Measurements from ENCODE around the gene ARHGAP45.

ARHGAP45 gene

DNA sequence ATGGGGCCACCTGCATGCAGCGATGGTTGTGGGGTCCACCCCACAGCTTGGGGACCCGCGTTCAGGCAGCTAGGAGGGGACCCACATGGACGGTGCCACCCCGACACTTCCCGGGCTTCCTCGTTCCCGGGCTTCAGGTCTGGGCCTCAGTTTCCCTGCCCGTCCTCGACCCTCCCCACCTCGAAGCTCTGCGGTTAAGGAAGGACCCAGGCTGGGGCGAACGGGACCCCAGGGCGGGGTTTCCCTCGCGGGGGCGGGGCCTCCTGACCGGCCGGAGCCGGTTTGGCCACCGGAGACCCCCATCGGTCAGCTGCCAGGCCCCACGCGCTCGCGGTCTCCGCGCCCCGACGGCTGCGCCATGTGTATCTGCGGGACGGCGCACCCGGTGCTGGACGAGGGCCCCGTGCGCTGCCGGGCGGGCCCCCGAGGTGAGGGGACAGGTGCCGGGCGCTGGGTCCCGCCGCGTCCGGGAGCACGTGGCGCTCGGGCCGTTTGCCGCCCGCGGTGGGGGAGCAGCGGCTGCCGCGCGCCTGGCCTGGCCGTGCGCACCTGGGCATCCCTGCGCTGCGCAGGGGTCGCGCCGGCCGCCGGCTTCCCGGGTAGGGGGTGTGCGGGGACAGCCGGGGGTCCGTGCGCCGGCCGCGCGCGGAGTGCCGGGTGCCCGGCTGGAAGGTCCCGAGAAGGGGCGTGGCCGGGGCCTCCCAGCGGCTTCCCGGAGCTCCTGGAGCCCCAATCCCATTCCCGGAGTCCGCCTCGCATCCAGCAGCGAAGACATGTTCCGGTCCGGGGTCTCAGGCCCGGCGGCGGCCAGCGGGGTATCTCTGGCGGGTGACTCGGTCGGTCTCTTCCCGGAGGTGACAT lies 4.2 kb downstream of the ARHGAP45 start:
- DNase-seq, result no peak

DNA sequence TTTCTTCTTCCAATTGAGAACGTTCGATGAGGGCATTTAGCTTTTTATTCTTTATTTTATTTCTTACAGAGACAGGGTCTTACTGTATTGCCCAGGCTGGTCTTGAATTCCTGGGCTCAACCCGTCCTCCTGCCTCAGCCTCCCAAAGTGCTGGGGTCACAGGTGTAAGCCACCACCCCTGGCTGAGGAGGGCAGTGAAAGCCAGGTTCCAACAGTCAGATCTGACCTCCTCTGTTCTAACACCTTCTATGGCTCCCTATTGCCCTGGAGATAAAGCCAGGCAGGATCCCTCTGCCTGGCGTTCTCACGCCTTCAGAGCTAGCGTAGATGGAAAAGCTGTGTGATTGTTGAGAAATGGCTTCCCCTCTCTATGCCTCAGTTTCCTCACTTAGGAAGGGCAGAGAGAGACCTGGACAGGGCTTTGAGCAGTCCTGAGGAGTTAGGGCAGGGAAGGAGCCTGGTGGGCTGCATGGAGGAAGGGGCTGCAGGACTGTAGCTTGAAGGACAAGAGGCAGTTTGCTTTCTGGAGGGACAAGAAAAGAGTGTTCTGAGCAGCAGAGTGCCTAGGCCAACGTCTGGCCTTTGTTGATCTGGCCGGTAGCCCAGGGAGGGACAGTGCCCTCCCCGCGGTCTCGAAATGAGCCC lies 5.5 kb downstream of the ARHGAP45 start:
- DNase-seq, result no peak

DNA sequence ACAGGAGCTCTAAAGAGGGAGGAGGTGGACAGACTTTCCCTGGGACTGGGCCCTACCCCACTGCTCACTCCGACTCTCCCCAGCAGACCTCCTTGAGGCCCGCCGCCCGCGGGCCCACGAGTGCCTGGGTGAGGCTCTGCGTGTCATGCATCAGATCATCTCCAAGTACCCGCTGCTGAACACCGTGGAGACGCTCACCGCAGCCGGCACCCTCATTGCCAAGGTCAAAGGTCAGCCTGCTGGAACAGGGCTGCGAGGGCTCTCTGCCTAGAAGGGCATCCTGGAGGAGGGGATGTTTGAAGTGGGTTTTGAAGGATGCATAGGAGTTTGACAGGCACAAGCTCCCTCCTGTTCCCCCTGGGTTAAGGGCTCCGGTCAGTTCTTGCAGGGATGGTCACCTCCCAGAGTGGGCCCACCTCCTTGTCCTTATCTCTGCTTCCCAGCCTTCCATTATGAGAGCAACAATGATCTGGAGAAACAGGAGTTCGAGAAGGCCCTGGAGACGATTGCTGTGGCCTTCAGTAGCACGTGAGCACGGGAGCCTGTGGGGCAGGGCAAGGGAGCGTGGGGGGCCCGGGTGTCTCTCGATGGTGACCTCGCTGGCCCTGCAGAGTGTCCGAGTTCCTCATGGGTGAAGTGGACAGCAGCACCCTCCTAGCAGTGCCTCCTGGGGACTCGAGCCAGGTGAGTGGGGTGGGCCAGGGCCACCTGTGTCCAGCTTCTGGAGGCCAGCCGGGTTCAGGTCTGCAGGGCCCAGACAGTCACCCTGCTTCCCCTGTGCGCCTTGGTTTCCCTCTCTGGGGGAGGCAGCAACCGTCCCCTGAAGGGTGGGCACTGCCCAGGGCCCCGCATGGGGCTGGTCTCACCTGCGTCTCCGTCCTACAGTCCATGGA lies 6.3 kb downstream of the ARHGAP45 start:
- DNase-seq, result no peak

DNA sequence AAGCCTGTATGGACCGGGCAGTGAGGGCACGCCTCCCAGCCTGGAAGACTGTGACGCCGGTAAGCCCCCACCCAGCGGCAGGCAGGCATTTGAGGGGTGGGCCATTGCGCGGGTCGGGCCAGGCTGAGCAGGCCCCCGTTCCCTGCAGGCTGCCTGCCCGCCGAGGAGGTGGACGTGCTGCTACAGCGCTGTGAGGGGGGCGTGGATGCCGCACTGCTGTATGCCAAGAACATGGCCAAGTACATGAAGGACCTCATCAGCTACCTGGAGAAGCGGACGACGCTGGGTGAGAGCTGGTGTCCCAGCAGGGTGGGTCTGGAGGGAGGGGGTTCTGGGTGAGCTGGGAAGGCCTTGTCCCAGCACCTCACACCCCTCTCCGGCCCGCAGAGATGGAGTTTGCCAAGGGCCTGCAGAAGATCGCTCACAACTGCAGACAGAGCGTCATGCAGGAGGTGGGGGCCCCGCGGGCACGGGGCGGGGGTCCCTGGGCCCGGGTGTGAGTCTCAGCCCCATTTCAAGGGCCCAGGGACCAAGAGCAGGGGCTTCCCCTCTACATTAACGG lies 7.1 kb downstream of the ARHGAP45 start:
- no peak for DNase-seq

DNA sequence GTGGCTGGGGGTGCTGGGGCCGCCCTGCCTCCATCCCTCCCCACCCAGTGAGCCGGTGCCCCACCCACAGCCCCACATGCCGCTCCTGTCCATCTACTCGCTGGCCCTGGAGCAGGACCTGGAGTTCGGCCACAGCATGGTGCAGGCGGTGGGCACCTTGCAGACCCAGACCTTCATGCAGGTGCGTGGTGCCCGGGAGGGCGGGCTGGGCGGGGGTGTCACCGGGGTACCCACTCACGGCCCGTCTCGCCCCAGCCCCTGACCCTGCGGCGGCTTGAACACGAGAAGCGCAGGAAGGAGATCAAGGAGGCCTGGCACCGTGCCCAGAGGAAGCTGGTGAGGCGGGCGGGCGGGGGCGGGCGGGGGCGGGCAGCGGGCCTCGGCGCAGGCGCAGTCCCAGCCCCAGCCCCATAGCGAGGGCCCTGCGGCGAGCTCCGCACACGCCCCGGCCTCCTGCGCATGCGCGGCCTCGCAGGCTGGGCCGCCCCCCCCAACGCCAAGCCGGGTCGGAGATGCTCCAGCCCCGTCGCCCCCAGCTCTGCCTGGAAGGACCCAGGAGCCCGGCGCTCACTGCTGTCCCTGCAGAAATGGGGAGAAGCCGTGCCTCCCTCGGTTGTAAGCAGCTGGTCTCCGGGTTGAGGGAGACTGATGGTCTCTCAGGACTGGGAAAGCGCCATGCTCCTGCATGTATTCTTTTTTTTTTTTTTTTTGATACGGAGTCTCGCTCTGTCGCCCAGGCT lies 7.7 kb downstream of the ARHGAP45 start:
- DNase-seq, result peak; percentile 95

DNA sequence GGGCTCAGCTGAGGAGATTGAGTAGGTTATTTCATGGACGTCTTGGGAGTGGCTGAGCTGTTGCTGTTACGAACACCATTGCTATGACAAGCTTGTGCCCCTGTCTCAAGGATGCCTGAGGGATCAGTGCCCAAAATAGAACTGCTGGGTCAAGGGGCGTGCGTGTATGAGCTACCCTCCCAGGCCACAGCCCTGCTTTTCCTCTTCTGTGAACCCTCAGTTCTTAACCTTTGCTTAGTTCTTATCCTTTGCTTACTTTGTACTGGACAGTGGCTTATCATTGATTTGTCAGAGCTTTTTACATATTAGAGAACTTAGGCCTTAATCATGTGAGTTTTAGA lies 9.0 kb downstream of the ARHGAP45 start:
- no peak for DNase-seq

DNA sequence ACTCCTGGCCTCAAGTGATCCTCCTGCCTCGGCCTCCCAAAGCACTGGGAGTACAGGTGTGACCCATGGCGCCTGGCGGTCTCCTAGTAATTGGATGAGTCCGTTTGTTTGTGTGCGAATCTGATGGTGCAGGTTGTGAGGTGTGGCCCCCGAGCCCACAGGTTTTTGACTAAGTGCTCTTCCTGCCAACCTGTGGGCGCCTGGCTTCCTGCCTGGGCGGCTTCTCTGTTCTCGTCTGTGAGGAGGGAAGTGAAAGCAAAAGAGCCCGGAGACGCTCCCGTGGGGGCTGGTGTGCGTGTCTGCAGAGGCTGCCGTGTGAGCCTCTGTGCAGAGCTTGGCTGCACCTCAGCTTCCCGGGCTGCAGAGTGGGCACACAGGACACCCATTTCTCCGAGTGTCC lies 10.0 kb downstream of the ARHGAP45 start:
- peak; percentile 95 for DNase-seq

DNA sequence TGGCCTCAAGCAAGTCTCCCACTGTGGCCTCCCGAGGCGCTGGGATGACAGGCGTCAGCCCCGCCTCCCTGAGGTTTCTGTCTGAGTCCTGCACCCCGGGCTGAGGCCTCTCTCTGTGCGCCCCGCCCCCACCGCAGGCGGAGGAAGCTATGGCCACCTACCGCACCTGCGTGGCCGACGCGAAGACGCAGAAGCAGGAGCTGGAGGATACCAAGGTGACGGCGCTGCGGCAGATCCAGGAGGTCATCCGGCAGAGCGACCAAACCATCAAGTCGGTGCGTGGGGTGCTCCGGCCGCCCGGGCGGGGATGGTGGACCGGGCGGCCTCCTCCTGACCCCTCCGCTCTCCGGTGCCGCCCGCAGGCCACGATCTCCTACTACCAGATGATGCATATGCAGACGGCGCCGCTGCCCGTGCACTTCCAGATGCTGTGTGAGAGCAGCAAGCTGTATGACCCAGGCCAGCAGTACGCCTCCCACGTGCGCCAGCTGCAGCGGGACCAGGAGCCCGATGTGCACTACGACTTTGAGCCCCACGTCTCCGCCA lies 12.7 kb downstream of the ARHGAP45 start:
- DNase-seq, result peak; percentile 68

DNA sequence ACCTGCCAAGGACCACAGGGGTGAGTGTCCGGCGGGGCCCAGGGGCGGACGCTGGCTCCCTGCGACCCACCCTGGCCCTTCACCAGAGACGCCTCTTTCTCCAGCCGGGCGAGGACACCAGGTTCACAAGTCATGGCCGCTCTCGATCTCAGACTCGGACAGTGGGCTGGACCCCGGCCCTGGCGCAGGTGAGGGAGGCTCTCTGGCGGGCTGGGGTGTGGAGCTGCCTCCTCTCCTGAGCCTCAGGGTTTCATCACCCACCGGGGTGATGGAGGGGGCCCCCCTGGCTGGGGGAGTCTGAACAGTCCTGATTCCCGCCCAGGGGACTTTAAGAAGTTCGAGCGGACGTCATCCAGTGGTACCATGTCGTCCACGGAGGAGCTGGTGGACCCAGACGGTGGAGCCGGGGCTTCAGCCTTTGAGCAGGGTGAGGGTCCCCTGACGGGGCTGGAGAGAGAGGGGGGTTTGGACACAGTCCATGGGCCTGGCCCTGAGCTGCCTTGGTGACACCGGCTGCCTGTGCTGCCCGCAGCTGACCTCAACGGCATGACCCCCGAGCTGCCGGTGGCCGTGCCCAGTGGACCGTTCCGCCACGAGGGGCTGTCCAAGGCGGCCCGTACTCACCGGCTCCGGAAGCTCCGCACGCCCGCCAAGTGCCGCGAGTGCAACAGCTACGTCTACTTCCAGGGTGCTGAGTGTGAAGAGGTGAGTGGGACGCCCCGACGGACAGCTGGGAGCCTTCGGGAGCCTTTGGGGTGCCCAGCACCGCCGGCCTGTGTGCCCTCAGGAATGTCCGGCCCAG lies 13.6 kb downstream of the ARHGAP45 start:
- no peak for DNase-seq

DNA sequence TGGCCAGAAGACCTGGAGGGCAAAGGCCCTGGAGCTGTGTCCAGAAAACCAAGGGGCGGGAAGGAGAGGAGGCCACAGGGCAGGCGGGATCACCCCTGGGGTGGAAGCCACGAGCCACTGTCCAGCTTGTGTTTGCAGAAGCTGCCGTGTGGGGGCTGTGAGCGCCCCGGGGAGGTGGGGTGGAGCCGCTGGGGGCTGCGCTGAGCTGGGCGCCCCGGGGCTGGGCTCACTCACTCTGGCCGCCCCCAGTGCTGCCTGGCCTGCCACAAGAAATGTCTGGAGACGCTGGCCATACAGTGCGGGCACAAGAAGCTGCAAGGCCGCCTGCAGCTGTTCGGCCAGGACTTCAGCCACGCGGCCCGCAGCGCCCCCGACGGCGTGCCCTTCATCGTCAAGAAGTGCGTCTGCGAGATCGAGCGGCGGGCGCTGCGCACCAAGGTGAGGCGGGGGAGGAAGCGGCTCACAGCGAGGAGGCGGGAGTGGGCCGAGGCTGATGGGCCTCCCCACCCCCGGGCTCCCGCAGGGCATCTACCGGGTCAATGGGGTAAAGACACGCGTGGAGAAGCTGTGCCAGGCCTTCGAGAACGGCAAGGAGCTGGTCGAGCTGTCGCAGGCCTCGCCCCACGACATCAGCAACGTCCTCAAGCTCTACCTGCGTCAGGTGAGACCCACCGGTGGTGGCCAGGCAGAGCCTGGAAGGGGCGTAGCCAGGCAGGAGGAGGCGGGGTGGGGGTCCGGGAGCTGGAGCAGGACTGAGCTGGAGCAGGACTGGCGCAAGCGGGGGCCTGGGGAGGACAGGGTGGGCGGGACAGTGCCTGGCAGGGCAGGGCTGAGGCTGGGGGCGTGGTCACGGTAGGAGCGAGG lies 14.6 kb downstream of the ARHGAP45 start:
- DNase-seq, result no peak

DNA sequence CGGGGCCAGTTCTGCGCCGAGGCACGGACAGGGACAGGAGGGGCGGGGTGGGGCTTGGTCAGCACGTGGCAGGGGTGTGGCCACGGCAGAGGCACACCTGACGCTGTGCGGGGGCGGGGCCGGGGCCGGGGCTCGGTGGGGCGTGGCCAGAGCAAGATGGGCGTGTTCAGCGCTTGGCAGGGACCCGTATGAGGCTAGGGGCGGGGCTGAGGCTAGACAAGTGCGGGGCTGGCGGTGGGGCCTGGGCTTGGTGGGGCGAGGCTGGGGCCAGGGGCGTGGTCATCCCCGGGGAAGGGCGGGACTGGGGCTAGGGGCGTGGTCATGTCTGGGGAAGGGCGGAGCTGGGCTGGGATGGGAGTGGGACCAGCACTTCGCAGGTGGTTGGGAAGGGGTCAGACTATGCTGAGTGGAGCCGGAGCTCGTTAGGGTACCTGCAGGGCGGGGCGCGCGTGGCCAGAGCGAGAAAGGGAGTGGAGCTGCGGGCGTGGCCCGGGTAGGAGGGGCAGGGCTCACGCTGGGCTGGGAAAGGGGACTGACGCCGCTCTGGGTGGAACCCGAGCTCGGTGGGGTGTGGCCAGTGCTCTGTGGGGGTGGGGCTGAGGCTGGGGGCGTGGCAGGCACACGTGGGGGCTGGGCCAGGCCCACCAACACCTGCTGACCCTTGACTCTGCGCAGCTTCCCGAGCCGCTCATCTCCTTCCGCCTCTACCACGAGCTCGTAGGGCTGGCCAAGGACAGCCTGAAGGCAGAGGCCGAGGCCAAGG lies 15.4 kb downstream of the ARHGAP45 start:
- peak; percentile 90 for DNase-seq

DNA sequence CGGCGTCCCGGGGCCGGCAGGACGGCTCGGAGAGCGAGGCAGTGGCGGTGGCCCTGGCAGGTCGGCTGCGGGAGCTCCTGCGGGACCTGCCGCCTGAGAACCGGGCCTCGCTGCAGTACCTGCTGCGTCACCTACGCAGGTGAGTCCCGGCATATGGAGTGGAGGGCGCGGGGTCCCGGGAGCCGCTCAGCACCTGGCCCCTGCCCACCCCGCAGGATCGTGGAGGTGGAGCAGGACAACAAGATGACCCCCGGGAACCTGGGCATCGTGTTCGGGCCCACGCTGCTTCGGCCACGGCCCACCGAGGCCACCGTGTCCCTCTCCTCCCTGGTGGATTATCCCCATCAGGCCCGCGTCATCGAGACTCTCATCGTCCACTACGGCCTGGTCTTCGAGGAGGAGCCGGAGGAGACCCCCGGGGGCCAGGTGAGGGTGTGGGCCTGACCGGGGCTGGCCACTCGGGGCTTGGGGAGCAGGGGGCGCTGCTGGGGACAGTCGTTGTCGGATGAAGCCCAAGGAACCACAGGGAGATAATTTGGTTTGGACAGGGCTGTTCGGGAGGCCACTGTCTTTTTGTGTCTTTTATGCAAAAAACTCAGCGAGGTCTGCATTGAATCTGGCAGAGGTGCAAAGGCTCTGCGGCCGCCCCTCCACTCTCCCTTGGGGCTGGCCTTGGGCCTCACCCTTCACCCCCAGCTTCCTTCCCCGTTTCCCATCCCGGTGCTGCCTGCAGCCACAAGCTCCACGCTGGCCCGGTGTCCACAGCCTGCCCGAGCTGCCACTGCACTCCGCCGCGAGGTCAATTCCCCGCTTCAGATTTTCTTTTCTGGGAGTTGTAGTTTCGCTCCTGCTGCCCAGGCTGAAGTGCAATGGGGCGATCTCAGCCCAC lies 16.2 kb downstream of the ARHGAP45 start:
- no peak for DNase-seq

DNA sequence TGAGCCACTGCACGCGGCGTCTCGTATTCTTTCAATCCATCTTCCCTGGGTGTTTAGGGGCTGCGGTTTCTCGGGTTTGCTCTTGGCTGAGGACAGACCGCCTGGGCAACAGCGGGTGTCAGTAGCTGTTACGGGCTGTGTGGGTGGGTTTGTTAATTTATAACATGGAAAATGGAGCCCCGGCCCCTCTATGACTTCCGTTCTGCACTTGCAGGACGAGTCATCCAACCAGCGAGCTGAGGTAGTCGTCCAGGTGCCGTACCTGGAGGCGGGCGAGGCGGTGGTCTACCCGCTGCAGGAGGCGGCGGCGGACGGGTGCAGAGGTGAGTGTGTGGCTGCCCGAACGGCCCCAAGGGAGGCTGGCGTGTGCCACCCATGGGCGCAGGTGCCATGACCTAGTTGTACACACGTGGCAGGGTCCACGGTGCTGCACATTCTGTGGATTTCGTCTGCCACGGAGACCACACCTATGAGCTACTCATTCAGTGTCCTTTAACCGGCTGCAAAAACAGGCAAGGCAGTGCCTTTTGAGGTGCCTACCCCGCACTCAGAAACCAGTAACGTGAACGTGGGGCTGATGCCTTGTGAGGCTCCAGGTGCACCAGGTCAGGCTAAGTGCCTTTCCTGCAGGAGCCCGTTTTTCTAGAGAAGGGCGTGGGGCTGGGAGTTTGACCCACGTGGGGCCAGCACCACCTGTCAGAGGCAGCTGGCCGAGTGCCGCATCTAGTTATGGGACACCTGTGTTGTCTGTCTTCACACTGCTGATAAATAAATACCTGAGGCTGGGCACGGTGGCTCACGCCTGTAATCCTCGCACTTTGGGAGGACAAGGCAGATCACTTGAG lies 17.3 kb downstream of the ARHGAP45 start:
- no peak for DNase-seq

DNA sequence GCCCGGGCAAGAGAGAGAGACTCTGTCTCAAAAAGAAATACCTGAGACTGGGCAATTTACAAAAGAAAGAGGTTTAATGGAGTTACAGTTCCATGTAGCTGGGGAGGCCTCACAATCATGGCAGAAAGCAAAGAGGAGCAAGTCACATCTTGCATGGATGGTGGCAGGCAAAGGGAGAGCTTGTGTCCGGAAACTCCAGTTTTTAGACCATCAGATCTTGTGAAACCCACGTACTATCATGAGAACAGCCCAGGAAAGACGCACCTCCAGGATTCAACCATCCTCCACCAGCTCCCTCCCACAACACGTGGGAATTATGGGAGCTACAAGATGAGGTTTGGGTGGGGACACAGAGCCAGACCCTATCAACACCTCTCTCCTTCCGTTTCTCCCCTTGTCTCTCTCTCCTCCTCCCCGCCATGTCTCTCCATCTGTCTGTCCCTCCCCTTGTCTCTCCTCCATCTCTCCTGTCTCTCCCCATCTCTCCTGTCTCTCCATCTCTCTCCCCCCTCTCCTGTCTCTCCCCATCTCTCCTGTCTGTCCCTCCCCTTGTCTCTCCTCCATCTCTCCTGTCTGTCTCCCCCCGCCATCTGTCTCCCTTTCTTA lies 18.2 kb downstream of the ARHGAP45 start:
- DNase-seq, result no peak

DNA sequence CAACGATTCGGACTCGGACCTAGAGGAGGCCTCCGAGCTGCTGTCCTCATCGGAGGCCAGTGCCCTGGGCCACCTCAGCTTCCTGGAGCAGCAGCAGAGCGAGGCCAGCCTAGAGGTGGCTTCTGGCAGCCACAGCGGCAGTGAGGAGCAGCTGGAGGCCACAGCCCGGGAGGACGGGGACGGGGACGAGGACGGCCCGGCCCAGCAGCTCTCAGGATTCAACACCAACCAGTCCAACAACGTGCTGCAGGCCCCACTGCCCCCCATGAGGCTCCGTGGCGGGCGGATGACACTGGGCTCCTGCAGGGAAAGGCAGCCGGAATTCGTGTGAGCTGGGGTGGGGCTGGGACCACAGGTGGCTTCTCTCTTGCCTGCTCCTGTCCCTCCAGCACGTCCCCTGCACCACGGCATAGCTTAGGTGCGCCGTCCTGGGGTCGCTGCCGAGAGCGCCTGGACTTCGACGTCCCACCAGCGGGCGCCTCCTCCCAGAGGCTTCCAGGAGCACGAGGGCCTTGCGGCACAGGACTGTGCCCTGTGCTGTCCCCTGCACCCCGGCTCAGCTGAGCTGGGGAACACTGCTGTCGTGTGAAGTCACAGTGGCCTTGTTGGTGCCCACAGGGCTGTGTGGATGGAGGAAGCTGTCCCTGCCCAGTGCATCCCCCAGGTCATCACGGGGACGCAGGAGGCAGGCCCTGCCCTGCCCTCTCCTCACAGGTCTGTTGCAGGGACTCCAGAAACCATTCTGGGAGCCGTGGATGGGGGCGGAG lies 18.9 kb downstream of the ARHGAP45 start:
- no peak for DNase-seq

DNA sequence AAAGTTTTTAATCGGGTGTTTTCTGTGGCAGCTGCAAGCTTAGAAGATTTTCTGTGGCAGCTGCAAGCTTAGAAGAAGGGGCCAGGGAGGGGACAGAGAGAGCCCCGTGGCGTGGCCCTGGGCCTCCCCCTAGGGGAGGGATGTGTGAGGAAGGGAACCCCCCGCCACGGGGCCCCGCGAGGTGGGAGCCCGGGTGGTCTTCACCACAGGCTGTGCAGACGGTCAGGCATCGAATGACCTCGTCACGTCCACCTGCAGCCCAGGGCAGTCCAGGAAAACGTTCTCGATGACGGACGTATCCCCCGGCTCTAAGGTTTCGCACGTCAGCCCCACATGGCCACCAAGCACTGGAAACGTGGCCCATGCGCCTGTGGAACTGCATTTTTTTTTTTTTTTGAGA lies 19.6 kb downstream of the ARHGAP45 start:
- no peak for DNase-seq
